Small intestine (tissue), 7 donors: Measurements from ENCODE around the gene KRT3. TPM values are rescaled to one million over a fixed set of nuclear protein-coding genes. Genes with fewer than 3 reads are reported as not detected.

Source experiments
- DNase-seq, 2 donors: peaks; one replicate each; pipeline versions ENCODE4 v3.0.0 to v3.0.0-alpha.2; 2013
- FAIRE-seq: peaks from 2 replicates; lab custom pipeline; 2012; peaks lifted over from hg19 to GRCh38; lab: Jason Lieb, UNC
- H3K27ac ChIP-seq, 3 donors: one replicate each; pipeline ENCODE4 v1.5.1; 2013; ENCODE audit warnings: low read length in 2 of 3, mild to moderate bottlenecking in 2 of 3, control low read depth in 1 of 3, inconsistent platforms in 1 of 3, low read depth in 1 of 3, moderate library complexity in 1 of 3
- H3K27me3 ChIP-seq, 3 donors: one replicate each; pipeline ENCODE4 v1.6.1; 2013; ENCODE audit warnings: low read length in 3 of 3, inconsistent platforms in 1 of 3; ENCODE audit not compliant: control insufficient read depth in 3 of 3, insufficient read depth in 3 of 3
- H3K36me3 ChIP-seq, 3 donors: one replicate each; pipeline ENCODE4 v1.6.1; 2013; ENCODE audit warnings: low read length in 3 of 3, inconsistent platforms in 1 of 3, low read depth in 1 of 3, mild to moderate bottlenecking in 1 of 3, moderate library complexity in 1 of 3; ENCODE audit not compliant: control insufficient read depth in 3 of 3, insufficient read depth in 2 of 3
- H3K4me1 ChIP-seq, 3 donors: one replicate each; pipeline ENCODE4 v1.6.1; 2013; ENCODE audit warnings: low read length in 2 of 3, inconsistent platforms in 1 of 3, low read depth in 1 of 3, mild to moderate bottlenecking in 1 of 3, moderate library complexity in 1 of 3; ENCODE audit not compliant: control insufficient read depth in 3 of 3, insufficient read depth in 2 of 3
- H3K4me3 ChIP-seq, 3 donors: one replicate each; pipeline ENCODE4 v1.5.1; 2013; ENCODE audit warnings: low read length in 3 of 3, control low read depth in 1 of 3, inconsistent platforms in 1 of 3, low read depth in 1 of 3, mild to moderate bottlenecking in 1 of 3, moderate library complexity in 1 of 3
- H3K9me3 ChIP-seq, 2 donors: one replicate each; pipeline ENCODE4 v1.6.1; 2013; ENCODE audit warnings: low read depth in 1 of 2, low read length in 1 of 2; ENCODE audit not compliant: control insufficient read depth in 2 of 2, insufficient read depth in 1 of 2
- WGBS, 3 donors: extraction: QIAGEN DNeasy Blood & Tissue Kit; methylation state at CpG; one replicate each; pipeline ENCODE4 v1.1.7; 2013; 5-methylcytosine and 5-hydroxymethylcytosine counted together
- polyA plus RNA-seq, 4 donors: library from polyadenylated mRNA; stranded (reverse) in 3 of 4; unstranded in 1 of 4; fragments of 200-250 nt in 3 of 4; fragments of 120-200 nt in 1 of 4; gene quantifications; one replicate each; pipeline versions ENCODE4 v1.2.1 to v1.2.3, GENCODE V29; 2013
- donor health status: healthy with polysubstance abuse.
- donor health status: control.
- donor health status: control.
- donor health status: Bipolar disorder and iron deficiency.
- donor health status: healthy.

KRT3 gene
- polyA plus RNA-seq, 4 donors, result not detected

GRCh38 chr12:52778833-52779232 is 17.1 kb downstream of the KRT3 start:
- H3K27me3 ChIP-seq, result peaks cover 0 to 6% (median 6%) of the 10 kb centered on the region in 3 donors
- no peak overlapping the region for H3K4me3 ChIP-seq
- no peak for FAIRE-seq
- 88 to 91% (median 91%) methylated on average over 2 of the region's 2 CpGs for WGBS, 3 donors
- no peaks in the 10 kb centered on the region for H3K9me3 ChIP-seq
- no peaks in the 10 kb centered on the region for H3K36me3 ChIP-seq
- no peak overlapping the region for H3K27ac ChIP-seq
- no peaks in the 10 kb centered on the region for H3K4me1 ChIP-seq
- DNase-seq, result no peak

GRCh38 chr12:52777566-52777965 is 18.4 kb downstream of the KRT3 start:
- FAIRE-seq, result no peak

GRCh38 chr12:52776913-52777395 is 19.0 kb downstream of the KRT3 start, which contains the start of gene KRT76:
TSS of gene KRT76 (minus strand) at chr12:52777345. CDS start at chr12:52777291, 54 bp downstream.
- FAIRE-seq (no peak), DNase-seq (no peak)
- H3K27me3 ChIP-seq, result peaks cover 0 to 9% (median 4%) of the 10 kb centered on the region in 3 donors
- no peak within 1 kb of the TSS for H3K27ac ChIP-seq
- WGBS, 3 donors, result 80 to 87% (median 82%) methylated on average over 8 of the region's 8 CpGs
- no peaks in the 10 kb centered on the region for H3K4me1 ChIP-seq
- no peak within 1 kb of the TSS for H3K4me3 ChIP-seq
- no peaks in the 10 kb centered on the region for H3K36me3 ChIP-seq
- no peaks in the 10 kb centered on the region for H3K9me3 ChIP-seq

More at GRCh38 chr12:52777566-52777965, 18.4 kb downstream of the KRT3 start:
- Histone ChIP-seq H3K36me3 (no peaks in the 10 kb centered on the region), H3K4me3 (no peak overlapping the region), H3K9me3 (no peaks in the 10 kb centered on the region), H3K27ac (no peak overlapping the region), H3K27me3 (peaks cover 0 to 9% (median 5%) of the 10 kb centered on the region in 3 donors), H3K4me1 (no peaks in the 10 kb centered on the region)
- WGBS, 3 donors, result 81 to 88% (median 85%) methylated on average over 4 of the region's 4 CpGs
- DNase-seq, result no peak

GRCh38 chr12:52776435-52776834 is 19.5 kb downstream of the KRT3 start:
- Histone ChIP-seq H3K9me3 (no peaks in the 10 kb centered on the region), H3K36me3 (no peaks in the 10 kb centered on the region), H3K4me1 (no peaks in the 10 kb centered on the region), H3K27me3 (peaks cover 0 to 9% (median 4%) of the 10 kb centered on the region in 3 donors), H3K27ac (no peak overlapping the region), H3K4me3 (no peak overlapping the region)
- DNase-seq (no peak), FAIRE-seq (no peak)
- WGBS, 3 donors, result 74 to 86% (median 85%) methylated on average over 5 of the region's 5 CpGs

GRCh38 chr12:52774629-52775250 is 21.2 kb downstream of the KRT3 start:
- 70 to 80% (median 79%) methylated on average over 8 of the region's 8 CpGs for WGBS, 3 donors
- DNase-seq (no peak), FAIRE-seq (no peak)
- Histone ChIP-seq H3K4me3 (no peak overlapping the region), H3K27me3 (peaks cover 0 to 9% (median 4%) of the 10 kb centered on the region in 3 donors), H3K9me3 (no peaks in the 10 kb centered on the region), H3K36me3 (no peaks in the 10 kb centered on the region), H3K4me1 (no peaks in the 10 kb centered on the region), H3K27ac (no peak overlapping the region)

- Histone ChIP-seq H3K4me1 (no peaks in the 10 kb centered on the region), H3K9me3 (no peaks in the 10 kb centered on the region), H3K36me3 (no peaks in the 10 kb centered on the region), H3K27ac (no peak overlapping the region), H3K4me3 (no peak overlapping the region), H3K27me3 (peaks cover 0 to 9% (median 0%) of the 10 kb centered on the region in 3 donors)
- FAIRE-seq (no peak), DNase-seq (no peak)
- 73 to 81% (median 75%) methylated on average over 3 of the region's 3 CpGs for WGBS, 3 donors
Observed at GRCh38 chr12:52772772-52773171, 23.1 kb downstream of the KRT3 start.

- 85 to 88% (median 86%) methylated on average over 4 of the region's 4 CpGs for WGBS, 3 donors
- FAIRE-seq, result no peak
Observed at GRCh38 chr12:52772188-52772587, 23.7 kb downstream of the KRT3 start.

GRCh38 chr12:52771505-52771904 is 24.4 kb downstream of the KRT3 start:
- peak in 1 of 2 donors; percentile 2 for DNase-seq
- no peak for FAIRE-seq
- no peaks in the 10 kb centered on the region for H3K4me1 ChIP-seq
- H3K4me3 ChIP-seq, result no peak overlapping the region
- no peaks in the 10 kb centered on the region for H3K9me3 ChIP-seq
- H3K27me3 ChIP-seq, result peaks cover 0 to 9% (median 1%) of the 10 kb centered on the region in 3 donors
- no peaks in the 10 kb centered on the region for H3K36me3 ChIP-seq
- H3K27ac ChIP-seq, result no peak overlapping the region
- 60 to 80% (median 77%) methylated on average over 4 of the region's 4 CpGs for WGBS, 3 donors

More at GRCh38 chr12:52772188-52772587, 23.7 kb downstream of the KRT3 start:
- Histone ChIP-seq H3K9me3 (no peaks in the 10 kb centered on the region), H3K4me3 (no peak overlapping the region), H3K27me3 (peaks cover 0 to 9% (median 0%) of the 10 kb centered on the region in 3 donors), H3K27ac (no peak overlapping the region), H3K36me3 (no peaks in the 10 kb centered on the region), H3K4me1 (no peaks in the 10 kb centered on the region)
- no peak for DNase-seq
